Ishikawa (cell line): ENCODE measurements around the gene POLR3A.

Source experiments
- CEBPB ChIP-seq: IDR thresholded peaks from 2 replicates; pipeline ENCODE4 v1.6.1; 2012
- CREB1 ChIP-seq: IDR thresholded peaks from 2 replicates; pipeline ENCODE4 v1.6.1; 2012; ENCODE audit warnings: low read depth
- EGR1 ChIP-seq: IDR thresholded peaks from 2 replicates; pipeline ENCODE4 v1.6.1; 2012
- EP300 ChIP-seq: IDR thresholded peaks from 2 replicates; pipeline ENCODE4 v1.6.1; 2012; ENCODE audit warnings: borderline replicate concordance
- FOXM1 ChIP-seq: IDR thresholded peaks from 2 replicates; pipeline ENCODE4 v1.6.1; 2012; ENCODE audit warnings: low read depth, borderline replicate concordance
- NFIC ChIP-seq: IDR thresholded peaks from 2 replicates; pipeline ENCODE4 v1.6.1; 2012
- RAD21 ChIP-seq: IDR thresholded peaks from 2 replicates; pipeline ENCODE4 v1.6.1; 2012; ENCODE audit warnings: low read depth
- REST ChIP-seq: IDR thresholded peaks from 2 replicates; pipeline ENCODE4 v1.6.1; 2012; ENCODE audit warnings: low read depth, mild to moderate bottlenecking
- TAF1 ChIP-seq: IDR thresholded peaks from 2 replicates; pipeline ENCODE4 v1.6.1; 2012; ENCODE audit warnings: low read depth, mild to moderate bottlenecking
- TCF12 ChIP-seq: IDR thresholded peaks from 2 replicates; pipeline ENCODE4 v1.6.1; 2012; ENCODE audit warnings: low read depth
- TEAD4 ChIP-seq: IDR thresholded peaks from 2 replicates; pipeline ENCODE4 v1.6.1; 2012
- YY1 ChIP-seq: IDR thresholded peaks from 2 replicates; pipeline ENCODE4 v1.6.1; 2012; ENCODE audit warnings: low read depth
- ZBTB7A ChIP-seq: IDR thresholded peaks from 2 replicates; pipeline ENCODE4 v1.6.1; 2012; ENCODE audit warnings: low read depth
- TF ChIP-seq, protein P1 (sequence below): IDR thresholded peaks from 2 replicates; pipeline ENCODE4 v1.6.1; 2012
- TF ChIP-seq, protein P2 (sequence below): IDR thresholded peaks from 2 replicates; pipeline ENCODE4 v1.6.1; 2012

Gene POLR3A

GRCh38 chr10:77969114-77969513, 60.2 kb downstream of the POLR3A start:
- TF ChIP-seq CEBPB (no peak), NFIC (no peak)

DNA sequence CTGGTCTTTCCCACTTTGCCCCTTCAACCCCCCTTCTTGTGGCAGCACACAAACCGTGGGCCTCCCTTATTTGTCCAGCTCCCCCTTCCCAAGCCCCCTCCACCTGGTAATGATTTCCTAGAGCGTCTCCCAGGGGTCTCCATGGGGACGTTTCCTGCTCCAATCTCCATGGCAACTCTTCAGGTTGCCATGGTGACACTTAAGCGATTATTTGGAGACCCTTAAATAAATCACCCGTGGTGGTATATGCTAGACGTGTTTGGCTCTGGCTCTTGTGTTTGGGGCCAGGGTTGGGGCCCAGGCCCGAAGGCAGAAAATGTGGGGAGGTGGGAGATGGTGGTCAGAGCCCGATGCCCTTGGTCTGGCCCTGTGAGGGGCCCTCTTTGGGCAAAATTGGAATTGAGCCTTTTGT, 61.7 kb downstream of the POLR3A start:
- TF ChIP-seq, protein P1, sequence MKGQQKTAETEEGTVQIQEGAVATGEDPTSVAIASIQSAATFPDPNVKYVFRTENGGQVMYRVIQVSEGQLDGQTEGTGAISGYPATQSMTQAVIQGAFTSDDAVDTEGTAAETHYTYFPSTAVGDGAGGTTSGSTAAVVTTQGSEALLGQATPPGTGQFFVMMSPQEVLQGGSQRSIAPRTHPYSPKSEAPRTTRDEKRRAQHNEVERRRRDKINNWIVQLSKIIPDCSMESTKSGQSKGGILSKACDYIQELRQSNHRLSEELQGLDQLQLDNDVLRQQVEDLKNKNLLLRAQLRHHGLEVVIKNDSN = no peak
- TF ChIP-seq TCF12 (no peak), EGR1 (no peak)

DNA sequence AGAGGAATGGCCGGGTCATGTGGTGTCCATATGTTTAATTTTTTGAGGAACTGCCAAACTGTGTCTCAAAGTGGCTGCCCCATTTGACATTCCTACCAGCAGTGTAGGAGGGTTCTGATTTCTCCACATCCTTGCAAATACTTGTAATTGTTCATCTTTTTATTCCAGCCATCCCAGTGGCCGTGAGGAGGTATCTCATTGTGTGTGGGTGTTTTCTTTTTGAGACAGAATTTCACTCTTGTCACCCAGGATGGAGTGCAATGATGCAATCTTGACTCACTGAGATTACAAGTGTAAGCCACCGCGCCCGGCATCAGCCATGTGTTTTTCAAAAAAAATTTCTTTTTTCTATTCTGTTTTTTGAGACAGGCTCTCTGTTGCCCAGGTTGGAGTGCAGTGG, 64.0 kb downstream of the POLR3A start:
- TF ChIP-seq CEBPB = no peak
- no peak for TF ChIP-seq REST
- TF ChIP-seq TCF12 = no peak
- no peak for TF ChIP-seq CREB1
- no peak for TF ChIP-seq TAF1
- TF ChIP-seq EP300 = no peak
- TF ChIP-seq, protein P2, sequence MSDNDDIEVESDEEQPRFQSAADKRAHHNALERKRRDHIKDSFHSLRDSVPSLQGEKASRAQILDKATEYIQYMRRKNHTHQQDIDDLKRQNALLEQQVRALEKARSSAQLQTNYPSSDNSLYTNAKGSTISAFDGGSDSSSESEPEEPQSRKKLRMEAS = no peak
- TF ChIP-seq TEAD4 = no peak
- no peak for TF ChIP-seq YY1
- no peak for TF ChIP-seq RAD21
- TF ChIP-seq ZBTB7A = no peak
- TF ChIP-seq, protein P1 = no peak
- TF ChIP-seq FOXM1 = no peak
- TF ChIP-seq NFIC = no peak
- TF ChIP-seq EGR1 = no peak

DNA sequence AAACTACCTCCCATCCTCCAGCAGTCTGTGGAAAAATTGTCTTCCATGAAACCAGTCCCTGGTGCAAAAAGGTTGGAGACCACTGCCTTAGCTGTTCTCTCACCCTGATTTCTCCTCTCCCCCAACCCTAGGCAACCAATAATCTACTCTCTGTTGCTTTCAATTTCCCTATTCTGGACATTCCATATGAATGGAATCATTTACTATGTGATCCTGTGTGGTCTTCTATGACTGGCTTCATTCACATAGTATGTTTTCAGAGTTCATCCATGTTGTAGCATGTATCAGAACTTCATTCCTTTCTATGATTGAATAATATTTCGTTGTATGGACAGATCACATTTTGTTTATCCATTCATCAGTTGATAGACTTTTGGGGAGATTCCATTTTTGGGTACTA, 64.5 kb downstream of the POLR3A start:
- TF ChIP-seq REST (no peak), ZBTB7A (no peak), EP300 (no peak), TAF1 (no peak), TCF12 (no peak), CREB1 (no peak), CEBPB (no peak), EGR1 (no peak), RAD21 (no peak), YY1 (no peak), FOXM1 (no peak), NFIC (no peak), TEAD4 (no peak)
- TF ChIP-seq, protein P1 = no peak
- TF ChIP-seq, protein P2 = no peak

- TF ChIP-seq NFIC (no peak), FOXM1 (no peak), YY1 (no peak), EP300 (no peak), REST (no peak), RAD21 (no peak), ZBTB7A (no peak), CREB1 (no peak), TEAD4 (no peak), EGR1 (no peak), TAF1 (no peak), CEBPB (no peak), TCF12 (no peak)
- TF ChIP-seq, protein P2 = no peak
- TF ChIP-seq, protein P1 = no peak
Observed at GRCh38 chr10:77963901-77964300, 65.4 kb downstream of the POLR3A start.
